Jurkat, Clone E6-1 (cell line): ENCODE data around the gene CUX1.

Experiments used
- DNase-seq: peaks from one replicate; pipeline ENCODE4 v3.0.0-alpha.2; 2011; ENCODE audit warnings: low read depth, low spot score
- H3K4me3 ChIP-seq: 2 replicates; pipeline ENCODE4 v1.5.1; 2011; ENCODE audit warnings: mild to moderate bottlenecking, low read length, control low read depth, moderate library complexity

Gene CUX1

DNA sequence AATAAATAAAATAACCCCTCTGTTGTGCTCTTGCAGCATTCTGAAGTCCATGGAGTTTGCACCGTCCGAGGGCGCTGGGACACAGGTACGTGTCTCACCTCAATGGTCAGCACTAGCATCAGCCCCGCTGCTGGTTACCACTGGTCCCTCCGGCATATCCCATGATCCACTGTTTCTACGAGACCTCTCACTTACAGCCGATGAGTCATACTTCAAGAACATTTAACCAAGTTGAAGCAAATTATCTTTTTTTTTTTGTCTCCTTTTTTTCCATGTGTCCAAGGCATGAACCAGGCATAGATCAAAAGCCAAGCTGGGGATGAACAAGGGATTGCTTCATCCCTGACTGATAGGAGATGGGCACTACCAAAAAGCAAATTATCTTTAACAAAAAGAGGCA, 376.4 kb downstream of the CUX1 start:
- no peak overlapping the region for H3K4me3 ChIP-seq
- no peak for DNase-seq

DNA sequence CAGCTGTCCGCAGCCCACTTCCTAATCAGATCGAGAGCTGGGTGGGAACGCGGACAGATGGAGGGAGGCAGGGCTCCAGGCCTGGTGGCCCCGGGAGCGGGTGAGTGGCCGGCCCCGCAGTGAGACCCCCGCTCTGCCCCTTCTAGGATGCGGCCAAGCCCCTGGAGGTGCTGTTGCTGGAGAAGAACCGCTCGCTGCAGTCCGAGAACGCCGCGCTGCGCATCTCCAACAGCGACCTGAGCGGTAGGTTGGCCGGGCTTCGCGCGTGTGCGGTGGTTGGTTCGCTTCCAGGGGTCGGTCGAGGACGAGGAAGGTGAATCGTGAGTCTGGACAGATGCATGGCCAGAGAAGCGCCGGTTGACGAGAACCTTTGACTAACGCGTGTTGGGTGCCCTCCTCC, 377.9 kb downstream of the CUX1 start:
- H3K4me3 ChIP-seq: no peak overlapping the region
- no peak for DNase-seq

DNA sequence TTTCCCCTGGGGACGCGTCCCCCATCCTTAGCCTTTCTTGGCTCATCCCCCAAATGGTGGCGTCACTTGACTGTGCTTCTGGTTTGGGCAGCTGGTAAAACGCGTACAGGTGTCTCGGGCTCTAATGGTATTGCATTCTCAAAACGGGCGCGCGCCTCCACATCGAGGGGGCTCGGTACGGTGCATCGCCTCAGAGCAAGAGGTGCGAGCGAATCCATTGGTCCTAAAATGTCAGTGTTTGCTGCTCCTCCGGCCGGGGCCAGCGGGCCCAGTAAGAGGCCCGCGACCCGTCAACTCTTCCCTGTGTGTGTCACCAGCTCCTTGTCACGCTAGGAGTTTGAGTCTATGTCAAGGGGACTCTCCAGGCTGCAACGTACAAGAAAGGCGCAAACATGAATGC, 378.6 kb downstream of the CUX1 start:
- no peak for DNase-seq
- no peak overlapping the region for H3K4me3 ChIP-seq

DNA sequence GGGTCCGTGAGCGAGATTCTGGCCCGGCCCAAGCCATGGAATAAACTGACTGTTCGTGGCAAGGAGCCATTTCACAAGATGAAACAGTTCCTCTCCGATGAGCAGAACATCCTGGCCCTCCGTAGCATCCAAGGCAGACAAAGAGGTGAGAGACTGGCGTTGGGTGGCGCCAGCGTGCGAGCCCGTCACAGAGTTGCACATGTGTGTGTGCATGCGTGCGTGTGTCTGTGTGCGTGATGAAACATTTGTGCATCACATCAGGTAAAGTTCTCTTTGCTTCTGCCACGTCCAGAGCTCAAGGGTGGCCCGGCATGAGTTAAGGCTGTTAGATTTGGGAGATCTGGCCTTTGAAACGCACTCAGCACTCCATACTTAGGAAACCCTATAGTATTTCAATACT, 379.7 kb downstream of the CUX1 start:
- H3K4me3 ChIP-seq: no peak overlapping the region
- no peak for DNase-seq

DNA sequence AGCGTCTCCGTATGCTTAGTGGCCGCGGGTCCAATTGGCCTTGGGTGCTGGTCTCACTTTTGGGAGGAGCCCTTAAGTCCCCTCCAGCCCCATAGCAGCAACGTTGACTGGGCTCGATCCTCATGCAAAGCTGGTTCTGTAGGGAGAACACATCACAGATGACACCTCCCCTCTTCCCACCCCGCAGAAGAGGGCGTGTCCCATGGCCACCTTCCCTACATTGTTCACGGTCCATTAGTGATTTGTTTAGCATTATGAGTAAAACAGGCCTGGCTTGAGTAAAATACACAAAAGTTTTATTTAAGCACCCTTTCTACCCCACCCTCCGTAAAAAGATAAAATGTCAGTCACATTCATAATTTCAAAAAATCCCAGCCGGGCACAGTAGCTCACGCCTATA, 380.2 kb downstream of the CUX1 start:
- no peak overlapping the region for H3K4me3 ChIP-seq
- no peak for DNase-seq

DNA sequence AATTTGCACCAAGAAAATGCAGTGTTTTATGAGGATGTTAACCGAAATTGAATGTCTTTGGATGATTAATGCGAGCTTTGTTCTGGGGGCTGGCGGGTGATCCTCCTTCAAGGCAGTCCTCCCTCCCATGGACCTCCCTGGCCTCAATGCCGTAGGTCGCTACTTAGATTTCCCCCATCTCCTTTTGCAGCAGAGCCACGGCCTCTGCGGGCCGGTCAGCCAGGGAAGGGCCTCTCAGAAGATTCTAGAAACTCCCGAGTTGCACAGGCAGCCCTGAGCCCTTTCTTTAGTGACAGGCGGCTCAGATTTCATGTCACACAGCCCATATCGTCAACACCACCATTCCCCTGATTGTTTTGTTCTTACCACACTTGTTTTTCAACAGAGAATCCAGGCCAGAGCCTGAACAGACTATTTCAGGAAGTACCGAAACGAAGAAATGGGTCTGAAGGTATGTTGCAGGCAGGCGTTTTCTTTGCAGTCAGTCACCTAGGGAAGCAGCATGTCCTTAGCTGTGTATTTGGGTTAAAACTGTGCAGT, 381.1 kb downstream of the CUX1 start:
- H3K4me3 ChIP-seq: no peak overlapping the region
- no peak for DNase-seq

DNA sequence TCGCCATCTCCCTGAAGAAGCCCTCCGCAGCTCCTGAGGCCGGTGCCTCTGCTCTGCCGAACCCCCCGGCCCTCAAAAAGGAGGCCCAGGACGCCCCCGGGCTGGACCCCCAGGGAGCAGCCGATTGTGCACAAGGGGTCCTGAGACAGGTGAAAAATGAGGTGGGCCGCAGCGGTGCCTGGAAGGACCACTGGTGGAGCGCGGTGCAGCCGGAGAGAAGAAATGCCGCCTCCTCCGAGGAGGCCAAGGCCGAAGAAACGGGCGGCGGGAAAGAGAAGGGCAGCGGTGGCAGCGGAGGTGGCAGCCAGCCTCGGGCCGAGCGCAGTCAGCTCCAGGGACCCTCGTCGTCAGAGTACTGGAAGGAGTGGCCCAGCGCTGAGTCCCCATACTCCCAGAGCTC, 384.1 kb downstream of the CUX1 start:
- H3K4me3 ChIP-seq: no peak overlapping the region
- no peak for DNase-seq

DNA sequence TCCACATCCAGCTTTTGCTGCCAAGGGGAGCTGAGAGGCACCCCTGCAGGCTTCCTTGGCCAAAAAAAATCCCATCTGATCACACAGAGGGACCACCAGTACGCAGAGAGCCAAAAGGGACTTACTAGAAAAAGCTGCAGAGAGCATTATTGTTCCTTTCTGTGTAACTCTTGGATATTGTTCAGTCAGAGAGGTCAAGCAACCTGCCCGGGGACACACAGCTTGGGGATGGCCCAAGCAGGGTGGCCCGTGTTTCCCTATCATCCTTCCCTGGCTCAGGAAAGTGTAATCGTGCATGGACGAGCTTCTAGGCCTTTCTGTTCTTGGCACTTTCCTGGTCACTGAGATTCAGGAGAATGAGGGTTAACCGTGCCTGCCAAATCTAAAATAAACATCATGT, 385.1 kb downstream of the CUX1 start:
- H3K4me3 ChIP-seq: no peak overlapping the region
- DNase-seq: no peak

DNA sequence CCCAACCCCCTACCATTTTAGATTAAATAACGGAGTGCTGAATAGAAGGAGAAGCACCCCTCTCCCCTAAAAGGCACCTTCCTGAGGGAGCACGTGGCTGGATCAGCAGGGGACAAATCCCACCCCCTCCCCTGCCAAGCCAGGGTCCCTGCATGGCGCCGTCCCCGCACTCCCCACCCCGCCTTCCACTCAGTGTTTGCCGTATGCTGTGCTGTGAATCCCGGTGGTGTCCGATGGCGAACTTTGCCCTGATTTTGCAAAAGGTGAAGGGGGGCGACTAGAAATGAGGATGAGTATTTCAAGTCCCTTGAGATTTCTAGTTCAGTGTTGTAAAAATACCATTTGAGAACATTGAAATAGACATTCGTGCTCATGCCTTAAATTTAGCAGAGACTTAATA, 385.8 kb downstream of the CUX1 start:
- DNase-seq: no peak
- H3K4me3 ChIP-seq: no peak overlapping the region

DNA sequence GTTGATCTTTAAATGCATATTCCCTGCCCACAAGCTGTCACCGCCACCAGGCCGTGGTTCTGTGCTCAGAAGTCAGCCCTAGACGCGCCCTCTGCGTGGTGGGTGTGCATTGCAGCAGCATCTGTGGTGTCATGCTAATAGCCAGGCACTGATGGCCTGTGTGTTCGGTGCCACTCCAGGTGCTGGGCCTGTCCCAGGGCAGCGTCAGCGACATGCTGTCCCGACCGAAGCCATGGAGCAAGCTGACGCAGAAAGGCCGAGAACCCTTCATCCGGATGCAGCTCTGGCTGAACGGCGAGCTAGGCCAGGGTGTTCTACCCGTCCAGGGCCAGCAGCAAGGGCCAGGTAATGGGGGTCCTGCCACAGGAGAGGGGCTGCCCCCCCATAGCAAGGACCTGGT, 386.8 kb downstream of the CUX1 start:
- no peak for DNase-seq
- H3K4me3 ChIP-seq: no peak overlapping the region

DNA sequence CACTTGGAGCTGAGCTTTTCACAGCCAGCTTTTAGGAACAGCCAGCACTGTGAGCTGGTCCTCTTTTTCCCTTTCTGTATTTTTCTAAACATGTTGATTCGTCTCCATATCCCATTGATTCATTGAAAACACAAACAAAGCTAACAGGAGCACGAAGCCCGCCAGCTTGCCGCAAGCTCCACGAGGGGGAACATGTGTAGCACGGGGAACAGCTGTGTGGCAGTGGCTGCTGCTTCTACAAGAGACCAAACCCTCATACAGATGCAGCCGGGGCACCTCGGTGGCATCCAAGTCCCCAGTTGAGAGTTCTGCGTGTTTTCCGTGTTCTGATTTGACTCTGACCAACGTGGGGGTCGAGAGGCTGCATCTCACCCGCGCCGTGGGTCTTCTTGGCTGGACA, 388.5 kb downstream of the CUX1 start:
- no peak overlapping the region for H3K4me3 ChIP-seq
- no peak for DNase-seq

DNA sequence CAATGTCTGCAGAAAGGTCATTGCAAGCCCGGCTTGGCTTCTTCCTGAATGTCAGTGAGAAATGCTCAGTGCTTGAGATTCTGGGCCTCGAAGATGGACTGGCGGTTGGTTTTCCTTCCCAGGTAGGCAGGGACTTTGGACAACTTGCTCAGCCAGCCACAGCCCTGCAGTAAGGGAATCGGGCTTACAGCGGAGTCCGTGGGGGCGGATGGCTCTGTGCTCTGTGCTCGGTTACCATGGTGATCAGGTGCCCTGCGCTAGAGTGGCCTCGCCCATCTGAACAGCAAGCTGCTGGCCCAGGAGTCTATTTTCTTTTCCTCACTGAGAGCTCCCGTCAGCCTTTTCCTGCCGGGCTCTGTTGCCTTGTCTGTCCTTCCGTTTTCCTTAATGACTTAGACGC, 391.4 kb downstream of the CUX1 start:
- no peak overlapping the region for H3K4me3 ChIP-seq
- DNase-seq: no peak

DNA sequence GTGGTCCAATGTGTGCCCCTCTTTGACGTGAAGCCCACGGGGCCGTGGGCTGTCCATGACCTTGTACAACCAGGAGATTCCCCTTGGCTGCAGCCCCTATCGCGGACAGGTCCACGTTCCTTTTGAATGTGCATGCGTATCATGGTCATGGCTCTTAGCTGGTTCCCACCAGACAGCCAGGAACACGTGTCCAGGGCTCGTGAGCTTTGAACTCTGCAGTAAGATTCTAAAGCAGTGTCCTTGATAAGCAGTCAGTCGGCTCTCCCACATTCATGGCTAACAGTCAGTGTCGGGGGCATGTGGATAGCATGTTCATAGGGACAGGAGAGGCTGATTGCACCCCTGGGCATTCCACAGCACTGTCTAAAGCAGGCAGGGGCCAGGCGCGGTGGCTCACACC, 393.4 kb downstream of the CUX1 start:
- DNase-seq: no peak
- H3K4me3 ChIP-seq: no peak overlapping the region

DNA sequence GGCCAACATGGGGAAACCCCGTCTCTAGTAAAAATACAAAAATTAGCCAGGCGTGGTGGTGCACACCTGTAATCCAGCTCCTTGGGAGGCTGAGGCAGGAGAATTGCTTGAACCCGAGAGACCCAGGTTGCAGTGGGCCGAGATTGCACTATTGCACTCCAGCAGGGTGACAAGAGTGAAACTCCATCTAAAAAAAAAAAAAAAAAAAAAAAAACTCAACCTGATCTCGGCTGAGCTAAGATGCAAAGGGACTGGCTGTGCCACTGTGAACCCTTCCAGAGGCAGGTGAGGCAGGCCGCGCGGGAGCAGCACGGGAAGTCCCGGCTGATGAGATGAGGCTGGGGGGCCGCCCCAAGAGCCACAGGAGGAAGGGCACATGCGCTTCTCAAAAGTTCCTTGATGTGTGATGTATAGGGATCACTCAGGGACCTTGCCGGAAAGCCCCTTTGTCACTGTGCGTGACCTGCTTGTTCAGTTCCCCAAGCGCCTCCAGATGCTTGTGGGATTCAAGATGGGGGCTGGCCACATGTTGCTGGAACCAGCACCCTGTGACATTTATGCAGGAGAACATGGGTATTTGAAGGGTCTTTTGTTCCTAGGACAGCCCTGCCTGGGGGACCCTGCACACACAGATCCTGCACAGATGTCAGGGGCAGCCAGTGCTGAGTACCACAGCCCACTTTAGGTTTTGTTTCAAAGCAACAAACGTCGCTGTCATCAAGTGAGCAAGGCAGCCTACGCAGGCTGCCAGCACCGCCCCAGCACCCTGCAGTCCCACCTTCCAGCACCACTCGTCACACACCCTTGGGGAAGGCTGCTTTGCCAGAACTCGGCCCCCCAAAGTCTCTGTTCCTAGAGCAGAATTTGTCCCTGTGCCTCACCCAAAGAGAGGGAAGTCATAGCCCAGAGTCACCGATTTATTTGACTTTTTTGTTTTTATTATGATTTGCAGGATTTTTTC, 394.4 kb downstream of the CUX1 start:
- DNase-seq: no peak
- H3K4me3 ChIP-seq: no peak overlapping the region

DNA sequence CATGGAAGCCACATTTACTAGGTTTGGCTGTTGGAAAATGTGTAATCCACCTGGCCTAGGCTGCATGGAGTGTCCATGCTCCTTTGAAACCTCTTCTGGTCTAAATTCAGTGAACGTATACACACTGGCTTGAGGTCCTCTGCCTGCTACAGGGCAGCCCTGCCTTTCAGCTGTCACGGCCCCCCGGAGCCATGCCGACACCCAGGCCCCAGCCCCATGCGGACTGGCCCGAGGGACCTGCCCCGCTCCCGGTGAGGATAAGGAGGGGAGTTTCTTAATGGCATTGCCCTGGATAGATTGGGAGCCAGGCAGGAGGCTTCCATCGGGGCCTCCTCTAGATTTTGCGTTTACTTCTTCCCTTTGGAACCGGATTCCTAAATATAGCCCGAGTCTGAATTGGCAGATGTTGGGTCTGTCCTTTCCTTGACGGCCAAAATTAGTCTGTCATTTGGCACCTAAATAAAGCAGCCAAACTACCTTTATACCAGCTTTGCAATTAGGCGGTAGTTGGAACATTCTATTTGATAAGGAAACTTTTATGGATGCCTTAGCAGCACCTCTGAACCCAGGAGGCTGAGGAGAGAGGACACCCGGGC, 397.1 kb downstream of the CUX1 start:
- no peak for DNase-seq
- no peak overlapping the region for H3K4me3 ChIP-seq

DNA sequence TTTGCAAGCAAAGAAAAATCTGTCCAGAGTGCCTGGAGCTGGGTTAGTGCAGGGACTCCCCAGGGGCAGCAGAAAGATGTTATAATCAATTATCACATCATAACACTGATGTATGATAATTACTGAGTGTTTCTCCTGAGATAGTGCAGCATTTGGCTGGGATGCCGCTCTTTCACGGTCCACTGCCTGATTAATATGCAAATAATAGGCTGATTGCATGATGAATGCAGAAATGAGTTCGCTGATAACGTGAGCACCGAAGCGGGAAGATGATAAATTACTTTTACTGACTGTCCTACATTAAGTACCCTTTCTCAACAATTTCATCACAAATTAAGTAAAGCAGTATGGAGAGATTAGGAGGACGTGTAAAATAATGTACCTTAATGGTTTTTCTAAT, 397.8 kb downstream of the CUX1 start:
- DNase-seq: no peak
- H3K4me3 ChIP-seq: no peak overlapping the region

DNA sequence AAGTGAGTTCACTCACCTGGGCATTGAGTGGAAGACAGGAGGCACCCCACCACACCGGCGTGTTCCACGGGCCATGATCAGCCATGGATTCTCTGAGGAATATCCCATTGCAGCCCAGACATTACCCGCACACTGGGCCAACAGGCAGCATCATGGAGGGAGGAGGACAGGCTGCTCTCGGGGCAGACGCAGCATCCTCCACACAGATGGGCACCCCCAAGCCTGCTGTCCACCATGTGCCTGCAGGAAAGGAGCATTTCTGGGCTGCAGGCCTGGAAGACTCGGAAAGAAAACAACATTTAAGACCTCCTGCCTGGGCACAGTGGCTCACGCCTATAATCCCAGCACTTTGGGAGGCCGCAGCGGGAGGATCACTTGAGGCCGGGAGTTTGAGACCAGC, 398.3 kb downstream of the CUX1 start:
- H3K4me3 ChIP-seq: no peak overlapping the region
- DNase-seq: no peak

DNA sequence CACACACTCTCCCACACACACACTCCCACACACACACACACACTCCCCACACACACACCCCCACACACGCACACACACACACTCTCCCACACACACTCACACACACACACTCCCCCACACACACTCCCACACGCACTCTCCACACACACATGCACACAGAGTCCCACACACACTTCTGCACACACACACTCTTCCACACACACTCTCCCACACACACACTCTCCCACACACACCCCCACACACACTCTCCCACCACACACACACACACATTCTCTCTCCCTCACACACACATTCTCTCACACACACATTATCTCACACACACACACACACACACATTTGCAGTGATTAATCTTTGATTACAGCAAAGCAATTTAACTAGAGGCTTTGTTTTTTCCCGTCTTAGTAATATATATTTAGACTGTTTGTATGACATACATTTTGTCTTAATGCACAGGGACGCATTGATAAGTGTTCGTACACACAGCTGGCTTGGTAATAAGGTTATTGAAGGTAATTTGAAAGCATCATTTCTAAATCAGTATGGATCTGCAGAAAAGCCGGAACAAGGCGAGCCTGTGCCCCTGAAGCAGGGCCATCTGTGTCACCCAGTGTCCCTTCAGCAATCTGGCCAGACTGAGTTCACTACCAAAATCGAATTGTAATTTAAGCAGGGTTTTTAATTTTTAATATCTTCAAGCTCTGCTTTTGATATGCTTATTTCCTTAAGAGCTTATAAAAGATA, 399.3 kb downstream of the CUX1 start:
- no peak for DNase-seq
- H3K4me3 ChIP-seq: no peak overlapping the region

DNA sequence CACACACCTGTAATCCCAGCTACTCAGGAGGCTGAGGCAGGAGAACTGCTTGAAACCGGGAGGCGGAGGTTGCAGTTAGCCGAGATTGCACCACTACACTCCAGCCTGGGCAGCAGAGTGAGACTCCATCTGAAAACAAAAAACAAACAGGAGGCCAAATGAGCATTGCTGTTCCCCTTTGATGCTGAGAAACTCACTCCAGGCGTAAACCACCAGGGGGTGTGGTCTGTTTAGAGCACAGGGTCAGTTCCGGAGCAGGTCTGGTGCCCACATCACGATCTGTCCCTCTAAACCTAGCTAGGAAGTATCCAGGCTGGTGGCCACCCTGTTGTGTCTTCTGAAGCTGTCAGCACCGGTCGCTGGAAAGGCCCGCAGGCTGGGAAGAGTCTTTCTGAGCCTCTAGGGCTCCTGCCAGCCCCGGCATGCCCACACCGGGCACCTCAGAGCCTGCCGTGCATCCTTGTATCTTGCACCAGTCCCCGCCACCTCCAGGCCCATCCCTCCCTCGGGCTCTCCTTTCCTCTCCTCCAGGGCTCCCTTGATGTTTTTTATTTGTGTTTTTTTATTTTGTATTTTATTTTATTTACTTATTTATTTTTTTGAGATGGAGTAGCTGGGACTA, 402.9 kb downstream of the CUX1 start:
- H3K4me3 ChIP-seq: no peak overlapping the region
- no peak for DNase-seq
